GM04503 (cell line): ENCODE measurements around the gene SLC37A1.

Source experiments
- DNase-seq: peaks from one replicate; pipeline ENCODE4 v3.0.0-alpha.2; 2012; ENCODE audit warnings: low read depth

The SLC37A1 gene

DNA sequence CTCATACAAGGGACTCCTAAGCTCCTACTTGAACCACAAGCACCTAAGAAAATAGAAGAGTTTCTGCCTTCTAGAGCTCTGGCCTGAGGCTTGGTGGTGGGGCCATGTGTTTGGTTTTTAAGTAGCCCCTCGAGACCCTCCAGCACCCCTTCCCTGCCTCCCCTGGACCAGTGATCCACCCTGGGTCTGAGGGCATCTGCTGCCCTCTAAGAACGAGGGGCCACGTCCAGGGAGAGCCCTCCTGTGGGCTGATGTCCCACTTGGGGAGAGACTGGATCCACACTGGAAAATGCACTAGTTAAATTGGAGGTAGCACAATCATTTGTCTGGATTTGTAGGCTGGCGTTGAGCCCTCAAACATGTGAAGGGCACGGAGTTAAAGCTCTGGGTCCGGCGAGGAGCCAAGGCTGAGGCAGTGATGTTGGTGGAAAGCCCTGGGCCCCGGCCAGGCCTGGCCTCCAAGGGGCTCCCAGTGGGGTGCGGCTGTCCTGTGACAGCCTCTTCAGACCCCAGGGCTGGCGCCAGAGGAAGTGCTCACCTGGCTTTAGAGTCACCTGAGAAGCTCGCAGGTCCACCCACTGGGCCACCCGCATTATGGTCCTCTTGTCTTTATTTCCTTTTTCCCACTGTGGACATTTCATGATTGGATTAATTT is 65.2 kb downstream of the SLC37A1 start:
- DNase-seq = no peak

DNA sequence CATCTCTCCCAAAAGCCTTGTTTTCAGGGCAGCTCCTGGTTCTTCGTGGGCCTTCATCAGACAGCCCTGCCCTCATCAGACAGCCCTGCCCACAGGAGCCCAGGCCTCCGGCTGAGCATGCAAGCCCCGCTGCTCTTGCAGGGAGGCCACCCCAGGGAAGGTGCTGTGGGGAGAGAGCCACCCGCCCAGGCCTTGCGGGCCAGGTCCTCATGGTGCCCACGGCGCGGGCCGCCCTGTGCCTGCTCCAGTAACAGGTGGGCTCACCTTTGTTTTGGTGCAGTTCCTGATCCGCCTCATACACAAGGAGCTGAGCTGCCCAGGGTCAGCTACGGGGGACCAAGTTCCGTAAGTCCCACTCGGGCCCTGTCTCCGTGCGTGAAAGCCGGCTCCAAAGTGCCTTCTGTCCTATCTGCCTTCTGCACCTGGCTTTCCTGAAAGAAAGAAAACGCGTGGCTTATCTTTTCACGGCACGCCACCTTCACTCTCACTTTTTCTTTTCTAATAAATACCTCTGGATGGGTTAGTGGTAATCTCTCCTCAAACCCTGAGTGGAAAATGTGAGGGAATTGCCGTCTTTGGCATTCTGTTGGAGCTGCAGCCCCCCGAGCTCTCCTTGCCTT is 65.9 kb downstream of the SLC37A1 start:
- no peak for DNase-seq

DNA sequence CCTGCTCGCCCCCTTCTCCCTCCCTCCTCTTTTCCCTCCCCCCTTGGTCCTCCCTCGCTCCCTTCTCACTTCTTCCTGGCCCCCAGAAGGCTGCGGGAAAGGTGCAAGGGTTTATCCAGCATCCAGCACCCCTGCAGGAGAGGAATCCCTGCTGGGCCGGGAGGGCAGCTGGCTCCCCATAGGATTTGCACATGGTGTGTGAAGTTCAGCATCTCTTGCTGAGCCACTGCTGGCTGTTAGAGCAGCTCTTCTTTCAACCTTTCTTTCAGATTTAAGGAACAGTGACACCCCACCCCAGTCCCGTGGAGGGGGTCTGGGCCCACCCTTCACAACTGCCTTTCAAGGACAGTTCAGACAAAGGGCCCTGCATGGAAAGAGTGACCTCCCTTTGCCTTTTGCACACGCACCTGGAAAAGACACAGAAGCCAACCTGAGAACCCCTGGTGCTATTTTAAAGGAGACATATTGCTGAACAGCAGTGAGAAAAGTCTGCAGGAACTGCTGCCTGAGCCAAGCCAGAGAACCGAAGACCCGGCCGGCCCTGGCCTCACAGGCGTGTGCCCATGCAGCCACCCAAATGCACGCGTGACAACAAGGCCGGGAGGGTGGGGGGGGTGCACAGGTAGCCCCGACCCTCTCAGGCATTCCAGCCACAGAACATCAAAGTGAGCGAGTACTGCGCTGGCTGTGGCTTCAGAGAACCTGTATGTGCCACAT is 66.6 kb downstream of the SLC37A1 start:
- DNase-seq = no peak

DNA sequence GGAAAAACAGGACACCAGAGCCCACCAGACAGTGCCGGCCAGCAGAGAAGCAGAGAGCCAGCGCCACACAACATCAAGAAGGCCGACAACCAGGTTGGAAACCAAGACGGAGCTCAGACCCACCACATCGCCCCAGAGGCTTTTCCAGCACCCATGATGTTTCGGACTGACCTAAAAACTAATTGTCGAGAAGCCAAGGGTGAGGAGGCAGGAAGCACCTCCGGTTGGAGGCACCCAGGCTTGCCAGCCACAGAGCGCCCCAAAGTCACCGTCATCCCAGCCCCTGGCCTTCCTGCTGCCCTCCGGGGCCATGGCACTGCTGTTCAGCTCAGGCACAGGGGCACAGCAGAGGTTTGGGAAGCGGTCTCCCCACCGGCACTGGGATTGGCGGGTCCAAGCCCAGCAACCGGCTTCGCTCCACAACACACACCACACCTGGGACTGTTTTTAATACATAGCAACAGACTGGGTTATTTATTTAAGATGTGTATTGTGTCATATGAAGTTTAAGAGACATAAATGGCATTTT is 67.2 kb downstream of the SLC37A1 start:
- DNase-seq = no peak

DNA sequence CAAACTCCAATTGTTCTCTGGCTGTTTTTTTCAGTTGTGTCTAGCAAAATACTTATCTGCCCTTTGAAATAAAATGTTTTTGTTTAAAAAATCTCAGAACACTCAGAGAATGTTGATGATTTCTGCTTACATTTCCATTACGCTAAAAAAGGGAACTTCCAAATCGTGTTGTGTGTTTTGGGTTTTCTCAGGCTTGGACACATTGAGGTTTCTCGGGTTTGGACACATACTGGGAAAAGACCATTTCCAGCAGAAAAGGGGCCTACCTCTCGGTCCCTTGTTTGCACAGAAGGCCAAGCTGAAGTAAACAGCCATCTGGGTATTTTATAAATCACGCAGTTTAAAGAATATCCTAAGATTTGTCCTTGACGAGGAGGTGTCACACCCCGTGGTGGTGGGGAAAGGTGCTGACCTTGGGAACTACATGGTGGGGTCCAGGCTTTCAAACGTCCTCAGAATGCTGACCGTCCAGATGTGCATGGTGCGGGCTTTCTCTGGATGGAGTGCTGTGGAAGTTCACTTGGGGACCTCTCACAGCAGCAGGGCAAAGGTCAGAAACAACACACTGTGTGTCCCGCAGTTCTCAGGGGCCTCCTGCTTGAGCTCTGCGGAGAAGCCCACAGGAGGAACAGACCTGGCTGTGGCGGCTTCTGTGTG is 67.8 kb downstream of the SLC37A1 start:
- DNase-seq = no peak

DNA sequence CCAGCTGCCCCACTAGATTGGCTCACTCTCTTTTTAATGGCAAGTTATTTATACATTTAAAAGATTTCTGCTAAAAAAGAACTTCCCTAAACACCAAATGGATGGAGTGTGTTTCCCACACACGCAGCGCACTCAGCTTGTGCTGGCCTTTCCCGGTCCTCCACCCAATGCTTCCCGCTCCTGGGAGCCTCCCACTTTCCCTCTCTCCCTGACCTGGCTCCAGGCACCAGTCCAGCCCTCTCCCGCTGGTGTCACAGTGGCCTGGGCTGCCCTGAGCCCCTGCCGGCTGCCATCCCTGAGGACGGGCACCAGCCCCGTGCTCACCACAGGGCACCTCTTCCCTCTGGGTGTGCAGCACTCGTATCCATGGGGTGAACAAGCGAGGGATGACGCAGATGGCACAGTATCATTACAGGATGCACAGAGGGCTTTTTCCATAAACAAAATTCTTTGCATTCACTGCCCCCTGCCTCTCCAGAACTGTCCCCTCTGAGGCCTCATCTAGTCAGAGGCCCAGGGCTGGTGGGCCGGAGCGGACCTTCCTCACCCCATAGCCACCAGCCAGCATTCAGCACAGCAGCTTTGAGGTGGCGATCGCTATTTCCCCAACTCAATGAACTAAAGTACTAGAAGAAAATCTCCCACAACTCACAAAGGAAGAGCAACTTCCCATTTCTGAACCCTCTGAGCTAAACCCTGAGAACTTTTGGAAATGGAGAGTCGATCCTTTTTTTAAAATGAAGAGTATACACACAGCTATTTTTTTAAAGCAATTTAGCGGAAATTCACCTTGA is 68.5 kb downstream of the SLC37A1 start:
- DNase-seq = no peak

DNA sequence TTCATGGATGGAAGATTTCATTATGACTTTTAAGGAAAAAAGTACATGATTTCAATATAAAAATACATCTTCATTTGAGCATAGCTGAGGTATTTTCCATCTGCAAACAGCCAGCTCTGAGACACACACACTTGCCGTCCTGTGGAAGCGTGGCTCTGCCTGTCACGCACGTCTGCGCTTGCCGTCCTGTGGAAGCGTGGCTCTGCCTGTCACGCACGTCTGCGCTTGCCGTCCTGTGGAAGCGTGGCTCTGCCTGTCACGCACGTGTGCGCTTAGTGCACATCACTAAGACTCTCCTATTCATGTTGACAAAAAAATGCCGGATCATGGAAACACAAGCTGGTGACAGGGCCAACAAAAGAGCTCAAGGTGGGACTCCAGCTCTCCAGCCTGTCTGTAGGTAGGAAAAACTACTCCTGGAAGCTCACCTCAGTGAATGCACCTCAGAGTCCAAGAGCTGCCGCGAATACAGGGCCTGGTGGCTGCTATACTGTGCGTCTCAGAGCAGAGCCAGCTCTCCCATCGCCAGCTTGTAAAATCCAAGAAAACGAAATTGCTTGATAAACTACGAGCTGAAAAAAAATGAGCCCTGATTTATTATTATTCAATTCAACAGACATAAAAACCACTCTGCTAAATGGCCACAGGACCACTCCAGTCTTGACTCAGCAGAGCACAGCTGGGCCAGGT is 69.3 kb downstream of the SLC37A1 start:
- DNase-seq = no peak

DNA sequence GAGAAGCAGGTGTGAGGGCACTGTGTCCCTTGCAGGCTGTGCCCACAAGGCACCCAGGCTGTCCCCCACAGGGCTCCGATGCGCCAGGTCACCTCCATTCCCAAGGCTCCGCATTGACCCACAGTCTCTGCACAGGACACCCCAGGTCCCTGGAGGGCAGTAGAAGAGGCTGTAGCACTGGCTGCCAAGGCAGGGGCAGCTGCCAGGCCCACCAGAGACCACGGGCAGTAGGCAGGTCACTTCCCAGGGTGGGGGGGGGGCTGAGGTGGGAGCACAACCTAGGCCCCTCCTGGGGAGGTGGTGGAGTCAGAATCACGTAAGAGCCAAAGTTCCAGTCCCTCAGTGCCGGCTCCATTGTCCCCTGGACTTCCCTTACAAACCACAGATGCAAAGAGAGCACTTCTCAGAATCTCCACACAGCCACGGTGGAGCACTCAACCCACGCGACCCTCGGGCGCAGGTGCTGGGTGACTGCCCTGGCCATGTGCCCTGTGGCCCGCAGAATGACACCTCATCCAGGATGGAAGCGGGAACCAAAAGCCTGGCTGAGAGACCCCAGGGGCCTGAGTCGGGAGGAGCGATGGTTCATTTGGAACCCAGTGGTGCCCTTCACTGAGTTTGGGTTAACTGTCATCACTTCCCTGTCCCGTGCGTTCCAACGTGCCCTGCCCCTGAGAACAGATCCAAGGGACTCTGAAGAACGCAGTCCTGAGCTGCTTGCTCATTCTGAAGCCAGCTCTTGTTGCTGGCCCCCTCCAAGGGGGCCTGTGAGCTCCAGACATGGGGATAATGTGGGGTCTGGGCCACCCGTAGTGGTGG is 70.0 kb downstream of the SLC37A1 start:
- no peak for DNase-seq

DNA sequence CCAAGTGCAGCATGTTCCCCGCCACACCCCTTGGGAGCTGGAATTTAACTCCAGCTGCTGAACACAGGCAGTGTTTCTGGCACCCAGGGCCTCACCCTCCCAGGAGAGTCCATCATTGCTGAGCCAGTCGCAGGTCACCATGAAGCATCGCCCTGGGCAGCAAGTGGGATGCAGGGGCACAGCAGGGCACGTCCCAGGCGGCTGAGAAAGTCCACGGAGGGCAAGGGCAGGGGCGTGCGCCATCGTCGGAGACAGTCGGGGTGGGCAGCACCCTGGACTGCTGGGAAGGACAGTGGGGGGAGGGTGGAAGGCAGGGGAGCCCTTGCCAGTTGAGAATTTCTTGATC is 70.6 kb downstream of the SLC37A1 start:
- DNase-seq = no peak

DNA sequence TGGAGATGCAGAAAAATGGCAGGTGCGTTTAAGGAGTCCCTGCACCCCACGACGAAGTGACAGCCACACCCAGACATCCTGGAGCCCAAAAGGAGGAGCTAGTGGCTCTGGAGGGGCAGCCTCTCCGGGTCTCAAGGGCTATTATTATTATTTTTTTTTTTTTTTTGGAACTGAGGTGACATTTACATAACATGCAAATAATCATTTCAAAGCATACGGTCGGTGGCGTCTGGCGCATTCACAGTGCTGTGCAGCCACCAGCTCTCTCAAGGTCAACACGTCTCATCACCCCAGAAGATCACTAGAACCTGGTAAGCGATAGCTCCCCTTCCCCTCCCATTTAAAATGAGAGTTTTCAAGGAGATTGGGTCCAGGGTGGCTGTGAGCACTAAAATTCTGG is 72.2 kb downstream of the SLC37A1 start:
- no peak for DNase-seq

DNA sequence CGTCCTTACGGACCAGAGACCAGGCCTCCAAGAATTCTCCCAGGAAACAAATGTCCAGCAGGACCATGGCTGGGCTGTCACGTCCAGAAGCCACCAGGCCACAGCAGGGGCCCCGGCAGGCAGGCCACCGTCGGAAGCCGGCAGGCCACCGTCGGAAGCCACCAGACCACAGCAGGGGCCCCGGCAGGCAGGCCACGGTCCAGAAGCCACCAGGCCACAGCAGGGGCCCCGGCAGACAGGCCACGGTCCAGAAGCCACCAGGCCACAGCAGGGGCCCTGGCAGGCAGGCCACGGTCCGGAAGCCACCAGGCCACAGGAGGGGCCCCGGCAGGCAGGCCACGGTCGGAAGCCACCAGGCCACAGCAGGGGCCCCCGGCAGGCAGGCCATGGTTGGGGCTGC is 72.8 kb downstream of the SLC37A1 start:
- DNase-seq = no peak

DNA sequence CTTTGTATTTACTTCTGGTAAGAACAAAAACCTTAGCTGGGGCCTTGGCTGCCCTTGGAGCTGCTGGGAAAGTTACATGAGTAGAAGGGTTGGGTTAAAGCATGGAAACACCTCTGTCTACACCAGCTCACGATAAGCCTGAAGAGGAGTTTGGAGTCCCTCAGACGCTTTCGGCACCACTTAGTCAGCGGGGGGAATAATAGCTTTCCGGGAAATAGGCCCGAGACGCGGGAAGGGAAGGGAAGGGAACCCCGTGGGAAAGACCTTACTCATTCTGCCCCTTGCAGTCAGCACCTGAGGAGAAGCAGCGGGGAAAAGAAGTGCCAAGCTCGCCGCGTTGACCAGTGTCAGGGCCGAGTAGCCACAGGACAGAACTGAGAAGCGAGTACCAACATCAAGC is 73.4 kb downstream of the SLC37A1 start:
- DNase-seq = no peak

DNA sequence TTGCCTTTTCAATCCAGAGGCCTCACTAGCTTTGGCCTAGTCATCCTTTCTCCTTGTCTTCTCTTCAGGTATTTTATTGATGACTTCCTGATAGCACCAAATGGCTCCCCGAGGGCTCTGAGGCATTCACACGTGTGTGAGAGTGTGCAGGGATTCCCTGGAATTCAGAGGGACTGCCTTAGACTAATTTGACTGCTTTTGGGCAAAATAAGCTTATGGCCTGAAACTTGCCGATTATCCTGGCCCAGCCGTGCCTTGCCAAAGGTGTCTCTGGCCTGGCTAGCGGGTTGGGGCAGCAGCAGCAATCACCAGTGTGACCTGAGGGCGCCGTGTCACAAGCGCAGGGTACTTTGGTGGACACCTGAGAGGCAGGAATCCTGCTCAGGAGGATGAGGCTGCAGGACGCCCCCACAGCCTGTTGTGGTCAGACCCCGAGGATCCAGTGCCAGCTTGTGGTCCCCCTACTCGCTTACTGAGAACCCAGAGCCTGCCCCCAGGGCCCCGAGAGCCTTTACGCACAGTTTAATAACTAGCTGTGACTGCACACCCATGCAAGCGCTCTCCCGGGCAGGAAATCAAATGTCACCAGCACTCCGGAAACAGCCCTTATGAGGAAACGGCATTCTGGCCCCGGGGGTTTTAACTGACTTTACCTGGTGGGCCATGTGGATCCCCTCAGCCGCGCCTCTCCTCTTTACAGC is 76.9 kb downstream of the SLC37A1 start:
- DNase-seq = no peak

DNA sequence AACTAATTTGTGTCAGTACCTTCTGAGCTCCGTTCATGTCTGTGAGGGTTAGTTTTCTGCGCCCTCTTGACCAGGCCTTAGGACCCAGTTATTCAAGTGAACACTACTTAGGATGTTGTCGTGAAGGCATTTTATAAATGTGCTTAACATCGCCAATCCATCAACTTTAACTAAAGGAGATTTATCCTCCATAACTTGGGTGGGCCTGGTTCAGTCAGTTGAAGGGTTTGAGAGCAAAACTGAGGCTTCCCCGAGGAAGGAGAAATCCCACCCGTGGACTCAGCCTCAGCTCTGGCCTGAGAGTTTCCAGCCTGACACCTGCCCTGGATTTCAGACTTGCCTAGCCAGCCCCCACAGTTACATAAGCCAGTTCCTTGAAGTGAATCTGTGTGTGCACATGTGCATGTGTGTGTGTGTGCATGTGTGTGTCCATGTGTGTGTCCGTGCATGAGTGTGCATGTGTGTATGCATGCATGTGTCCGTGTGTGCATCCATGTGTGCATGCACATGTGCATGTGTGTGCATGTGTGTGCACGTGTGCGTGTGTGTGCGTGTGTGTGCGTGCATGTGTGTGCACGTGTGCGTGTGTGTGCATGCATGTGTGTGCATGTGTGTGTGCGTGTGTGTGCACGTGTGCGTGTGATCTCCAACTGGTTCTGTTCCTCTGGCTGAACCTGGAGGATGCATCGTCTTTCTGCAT is 77.7 kb downstream of the SLC37A1 start:
- no peak for DNase-seq

DNA sequence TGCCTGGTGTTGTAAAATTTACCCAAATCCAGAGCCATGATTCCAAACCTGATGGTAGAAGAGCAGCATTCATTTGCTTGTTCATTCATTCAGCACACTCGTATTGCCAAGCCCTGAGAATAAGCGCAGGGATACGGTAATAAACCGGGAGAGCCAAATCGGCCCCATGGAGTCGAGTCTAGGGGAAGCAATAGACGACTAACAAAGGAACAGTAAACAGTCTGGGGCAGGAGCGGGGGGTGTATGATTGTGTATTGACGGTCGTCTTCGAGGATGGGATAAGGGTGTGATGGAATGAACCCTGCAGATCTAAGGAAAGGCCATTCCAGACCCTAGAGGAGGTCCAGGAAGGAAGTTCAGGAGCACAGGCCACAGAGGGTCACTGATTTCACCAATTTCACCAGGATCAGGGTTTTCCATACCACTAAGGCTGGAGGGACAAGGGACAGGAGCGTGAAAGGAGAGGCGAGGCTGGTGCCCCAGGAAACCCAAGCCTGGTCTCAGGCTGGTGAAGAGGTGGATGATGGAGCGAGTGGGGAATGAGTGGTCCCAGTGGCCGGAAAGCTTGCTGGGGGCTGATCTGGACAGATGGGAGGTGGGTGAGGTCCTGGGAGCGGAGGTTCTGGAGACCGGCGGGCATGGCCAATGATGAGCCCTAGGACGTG is 78.6 kb downstream of the SLC37A1 start:
- DNase-seq = no peak

DNA sequence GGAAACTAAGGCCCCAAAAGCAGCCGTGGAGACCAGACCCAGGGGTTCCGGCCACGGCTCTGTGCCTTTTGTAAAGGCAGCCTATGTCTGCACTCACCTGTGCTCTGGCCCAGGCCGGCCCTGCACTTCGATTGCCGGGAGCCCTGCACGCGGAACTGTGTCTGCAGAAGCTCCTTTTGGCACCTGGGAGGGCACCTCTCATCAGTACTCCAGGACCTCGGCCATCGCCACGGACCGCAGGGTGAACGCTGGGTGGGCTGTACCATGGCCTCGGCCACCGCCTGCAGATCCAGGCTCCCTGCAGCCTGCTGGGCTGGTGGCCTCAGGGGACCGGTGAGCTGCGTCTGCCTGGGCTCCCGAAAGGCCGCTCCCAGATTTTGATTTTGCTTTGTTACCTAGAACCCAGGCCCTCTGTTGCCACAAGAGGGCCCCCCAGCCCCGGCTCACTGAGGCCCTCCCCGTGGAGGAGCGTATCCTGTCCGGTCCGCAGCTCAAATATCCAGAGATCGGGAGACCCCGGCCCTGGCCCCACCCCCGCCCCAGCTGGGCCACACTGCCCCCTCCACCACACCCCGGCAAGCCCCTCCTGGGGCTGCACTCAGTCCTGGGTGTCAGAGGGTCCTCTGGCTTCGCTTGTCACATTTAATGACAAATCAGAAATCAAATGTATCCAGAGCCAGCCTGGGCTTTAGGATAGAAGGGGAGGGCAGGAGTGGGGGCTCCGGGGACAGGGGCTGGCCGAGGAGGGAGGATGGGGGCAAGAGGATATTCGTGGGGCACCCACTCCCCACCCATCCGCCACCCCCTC is 79.6 kb downstream of the SLC37A1 start:
- DNase-seq = no peak

DNA sequence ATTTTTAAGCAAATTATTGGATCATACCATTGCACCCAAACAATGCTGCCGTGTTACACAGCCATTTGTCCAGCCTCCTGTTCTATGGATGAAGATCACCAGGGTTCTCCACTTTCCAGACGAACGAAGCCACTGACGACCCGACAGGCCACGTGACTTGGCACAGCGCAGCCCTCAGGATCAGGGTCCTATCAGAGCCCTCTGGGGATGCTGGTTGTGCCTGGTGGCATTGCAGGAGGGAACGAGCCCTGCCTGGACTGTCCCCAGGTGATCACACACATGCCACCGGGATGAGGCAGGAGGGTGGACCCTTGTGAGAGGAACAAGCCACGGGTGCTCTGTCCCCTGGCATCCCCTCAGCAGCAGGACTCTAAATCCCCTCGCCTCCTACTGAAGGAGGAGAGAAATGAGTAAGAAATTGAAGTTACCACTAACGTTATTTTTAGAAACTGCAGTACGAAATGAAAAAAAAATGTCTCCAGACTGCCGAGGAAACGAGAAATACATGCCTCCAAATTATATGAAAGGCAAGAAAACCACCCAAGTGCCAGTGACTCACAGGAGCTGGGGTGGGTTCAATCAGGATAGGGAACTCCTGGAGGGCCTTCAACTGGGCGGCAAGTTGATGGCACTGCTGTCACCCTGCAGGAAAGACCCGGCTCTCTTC is 81.1 kb downstream of the SLC37A1 start:
- no peak for DNase-seq
